ENCODE data around the gene IFT88. TPM values are rescaled to one million over a fixed set of nuclear protein-coding genes. Genes with fewer than 3 reads are reported as not detected.

IFT88 gene
- total RNA-seq, 1 donor from 2014 or later: 8.7 TPM

DNA sequence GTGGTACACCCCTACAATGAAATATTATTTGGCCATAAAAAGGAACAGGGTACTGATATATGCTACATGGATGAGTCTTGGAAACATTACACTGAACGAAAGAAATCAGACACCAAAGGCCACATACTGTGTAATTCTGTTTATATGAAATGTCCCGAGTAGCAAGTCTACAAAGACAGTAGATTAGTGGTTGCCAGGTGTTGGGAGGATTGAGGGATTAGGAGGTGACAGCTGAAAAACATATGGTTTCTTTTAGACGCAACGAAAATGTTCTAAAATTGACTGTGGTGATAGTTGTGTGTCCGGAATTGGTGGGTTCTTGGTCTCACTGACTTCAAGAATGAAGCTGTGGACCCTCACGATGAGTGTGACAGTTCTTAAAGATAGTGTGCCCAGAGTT is 171.7 kb downstream of the IFT88 start:
- Mint-ChIP-seq H3K27ac (ENCODE audit: unreplicated experiment) (no peak overlapping the region), H3K9me3 (ENCODE audit: unreplicated experiment) (peaks cover 2% of the 10 kb centered on the region), H3K4me1 (ENCODE audit: low read depth, unreplicated experiment) (no peaks in the 10 kb centered on the region), H3K36me3 (ENCODE audit: unreplicated experiment) (peaks cover 6% of the 10 kb centered on the region), H3K4me3 (ENCODE audit: unreplicated experiment) (no peak overlapping the region), H3K27me3 (ENCODE audit: unreplicated experiment) (peaks cover 5% of the 10 kb centered on the region)
- TF ChIP-seq, protein P1, sequence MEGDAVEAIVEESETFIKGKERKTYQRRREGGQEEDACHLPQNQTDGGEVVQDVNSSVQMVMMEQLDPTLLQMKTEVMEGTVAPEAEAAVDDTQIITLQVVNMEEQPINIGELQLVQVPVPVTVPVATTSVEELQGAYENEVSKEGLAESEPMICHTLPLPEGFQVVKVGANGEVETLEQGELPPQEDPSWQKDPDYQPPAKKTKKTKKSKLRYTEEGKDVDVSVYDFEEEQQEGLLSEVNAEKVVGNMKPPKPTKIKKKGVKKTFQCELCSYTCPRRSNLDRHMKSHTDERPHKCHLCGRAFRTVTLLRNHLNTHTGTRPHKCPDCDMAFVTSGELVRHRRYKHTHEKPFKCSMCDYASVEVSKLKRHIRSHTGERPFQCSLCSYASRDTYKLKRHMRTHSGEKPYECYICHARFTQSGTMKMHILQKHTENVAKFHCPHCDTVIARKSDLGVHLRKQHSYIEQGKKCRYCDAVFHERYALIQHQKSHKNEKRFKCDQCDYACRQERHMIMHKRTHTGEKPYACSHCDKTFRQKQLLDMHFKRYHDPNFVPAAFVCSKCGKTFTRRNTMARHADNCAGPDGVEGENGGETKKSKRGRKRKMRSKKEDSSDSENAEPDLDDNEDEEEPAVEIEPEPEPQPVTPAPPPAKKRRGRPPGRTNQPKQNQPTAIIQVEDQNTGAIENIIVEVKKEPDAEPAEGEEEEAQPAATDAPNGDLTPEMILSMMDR (IDR thresholded peaks at IDR 0.05; ENCODE audit: partially characterized antibody, unreplicated experiment): no peak
- DNase-seq: no peak

DNA sequence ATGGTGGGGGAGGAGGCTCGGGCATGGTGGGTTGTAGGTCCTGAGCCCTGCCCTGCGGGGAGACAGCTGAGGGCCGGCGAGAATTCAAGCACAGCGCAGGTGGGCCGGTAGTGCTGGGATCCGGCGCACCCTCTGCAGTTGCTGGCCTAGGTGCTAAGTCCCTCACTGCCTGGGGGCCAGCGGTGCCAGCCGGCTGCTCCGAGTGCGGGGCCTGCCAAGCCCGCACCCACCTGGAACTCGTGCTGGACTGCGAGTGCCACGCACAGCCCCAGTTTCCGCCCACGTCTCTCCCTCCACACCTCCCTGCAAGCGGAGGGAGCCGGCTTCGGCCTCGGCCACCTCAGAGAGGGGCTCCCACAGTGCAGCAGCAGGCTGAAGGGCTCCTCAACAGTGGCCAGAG is 173.1 kb downstream of the IFT88 start:
- H3K36me3 Mint-ChIP-seq (ENCODE audit: unreplicated experiment): peaks cover 6% of the 10 kb centered on the region
- peaks cover 5% of the 10 kb centered on the region for H3K27me3 Mint-ChIP-seq (ENCODE audit: unreplicated experiment)
- no peak overlapping the region for H3K27ac Mint-ChIP-seq (ENCODE audit: unreplicated experiment)
- peaks cover 4% of the 10 kb centered on the region for H3K9me3 Mint-ChIP-seq (ENCODE audit: unreplicated experiment)
- no peak for DNase-seq
- TF ChIP-seq, protein P1 (IDR thresholded peaks at IDR 0.05; ENCODE audit: partially characterized antibody, unreplicated experiment): no peak
- H3K4me1 Mint-ChIP-seq (ENCODE audit: low read depth, unreplicated experiment): no peaks in the 10 kb centered on the region
- no peak overlapping the region for H3K4me3 Mint-ChIP-seq (ENCODE audit: unreplicated experiment)

Other genes with a start within 250 kb of the IFT88 start
- 1.1 TPM for gene CRYL1, start 41.3 kb upstream of the IFT88 start, total RNA-seq (ENCODE audit: unreplicated experiment)
- 1.3 TPM for gene IL17D, start 136.5 kb downstream of the IFT88 start, total RNA-seq (ENCODE audit: unreplicated experiment)
- gene EEF1AKMT1, start 206.8 kb downstream of the IFT88 start, total RNA-seq (ENCODE audit: unreplicated experiment): 2.9 TPM

Measured in glutamatergic neuron (in vitro differentiated cells).